ENCODE data around the gene HDAC4. TPM values are rescaled to one million over a fixed set of nuclear protein-coding genes. Genes with fewer than 3 reads are reported as not detected.

Gene HDAC4
- total and polyA plus RNA-seq, 2 experiments from 2014 or later: 9.3 to 10.8 TPM

DNA sequence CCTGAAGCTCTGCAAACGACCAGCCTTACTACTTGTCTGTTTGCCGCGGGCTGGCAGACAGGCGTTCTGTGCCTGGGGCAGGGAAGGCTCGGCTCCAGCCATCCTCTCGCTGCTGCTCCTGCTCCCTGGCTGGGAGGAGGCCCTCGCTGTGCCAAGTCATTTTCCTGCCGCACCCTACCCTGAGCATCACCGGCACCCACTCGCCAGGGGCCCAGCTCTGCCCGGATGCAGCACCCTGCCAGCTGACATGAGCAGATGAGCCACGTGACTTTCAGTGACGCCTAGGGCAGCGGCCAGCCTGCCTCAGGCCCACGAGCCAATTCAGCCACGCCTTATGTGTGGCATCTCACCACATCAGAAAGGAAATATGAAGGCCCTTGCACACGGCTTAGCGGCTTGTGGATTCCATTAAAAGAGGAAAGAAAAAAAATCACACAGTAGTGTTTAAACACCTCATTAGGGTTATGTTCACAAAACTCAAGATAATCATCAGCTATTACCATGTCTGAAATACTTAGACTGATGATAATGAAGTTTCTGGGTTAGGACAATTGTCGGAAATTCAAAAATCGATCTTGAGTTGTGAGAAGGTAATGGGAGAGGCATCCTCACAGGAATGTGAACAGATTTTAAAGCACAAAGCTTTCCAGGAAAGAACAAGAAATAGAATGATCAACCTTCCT is 302.4 kb downstream of the HDAC4 start:
- Histone ChIP-seq H3K27ac (no peak overlapping the region), H3K36me3 (replicated peaks; ENCODE audit: insufficient read depth, low read depth) (no peaks in the 10 kb centered on the region), H3K9me2 (replicated peaks; ENCODE audit: insufficient read depth) (no peaks in the 10 kb centered on the region), H2AFZ (no peak overlapping the region), H3K27me3 (no peaks in the 10 kb centered on the region), H3K4me1 (ENCODE audit: insufficient read depth) (no peaks in the 10 kb centered on the region), H3K4me2 (no peak overlapping the region), H3K9me3 (ENCODE audit: low read depth) (no peaks in the 10 kb centered on the region), H4K20me1 (ENCODE audit: insufficient read depth, poor library complexity, severe bottlenecking) (no peaks in the 10 kb centered on the region), H3K4me3 (no peak overlapping the region), H3K79me2 (no peaks in the 10 kb centered on the region)
- TF ChIP-seq, protein P1, sequence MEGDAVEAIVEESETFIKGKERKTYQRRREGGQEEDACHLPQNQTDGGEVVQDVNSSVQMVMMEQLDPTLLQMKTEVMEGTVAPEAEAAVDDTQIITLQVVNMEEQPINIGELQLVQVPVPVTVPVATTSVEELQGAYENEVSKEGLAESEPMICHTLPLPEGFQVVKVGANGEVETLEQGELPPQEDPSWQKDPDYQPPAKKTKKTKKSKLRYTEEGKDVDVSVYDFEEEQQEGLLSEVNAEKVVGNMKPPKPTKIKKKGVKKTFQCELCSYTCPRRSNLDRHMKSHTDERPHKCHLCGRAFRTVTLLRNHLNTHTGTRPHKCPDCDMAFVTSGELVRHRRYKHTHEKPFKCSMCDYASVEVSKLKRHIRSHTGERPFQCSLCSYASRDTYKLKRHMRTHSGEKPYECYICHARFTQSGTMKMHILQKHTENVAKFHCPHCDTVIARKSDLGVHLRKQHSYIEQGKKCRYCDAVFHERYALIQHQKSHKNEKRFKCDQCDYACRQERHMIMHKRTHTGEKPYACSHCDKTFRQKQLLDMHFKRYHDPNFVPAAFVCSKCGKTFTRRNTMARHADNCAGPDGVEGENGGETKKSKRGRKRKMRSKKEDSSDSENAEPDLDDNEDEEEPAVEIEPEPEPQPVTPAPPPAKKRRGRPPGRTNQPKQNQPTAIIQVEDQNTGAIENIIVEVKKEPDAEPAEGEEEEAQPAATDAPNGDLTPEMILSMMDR (IDR thresholded peaks at IDR 0.05; ENCODE audit: poor library complexity): no peak
- no peak for TF ChIP-seq EZH2phosphoT487 (IDR thresholded peaks at IDR 0.05; ENCODE audit: low read depth, severe bottlenecking, unreplicated experiment)
- no peak for TF ChIP-seq EZH2 (IDR thresholded peaks at IDR 0.05; ENCODE audit: borderline replicate concordance)
- no peak for DNase-seq (ENCODE audit: low spot score)
- 79% methylated on average over 20 of the region's 20 CpGs for WGBS (ENCODE audit: low lambda C conversion rate, missing lambda C conversion rate)

DNA sequence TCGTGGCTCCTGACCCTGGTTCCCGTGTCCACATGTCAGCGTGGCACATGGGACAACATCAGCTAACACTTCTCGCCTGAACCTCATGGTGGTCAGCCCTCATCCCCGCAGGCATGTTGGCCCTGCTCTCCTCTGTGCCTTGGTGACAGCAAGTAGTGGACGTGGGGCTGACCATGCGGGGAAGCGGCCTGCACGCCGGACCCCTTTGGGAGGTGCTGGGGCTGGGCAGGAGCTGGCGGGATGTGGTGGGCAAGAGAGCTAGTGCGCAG is 303.5 kb downstream of the HDAC4 start:
- Histone ChIP-seq H3K9me2 (replicated peaks; ENCODE audit: insufficient read depth) (no peaks in the 10 kb centered on the region), H4K20me1 (ENCODE audit: insufficient read depth, poor library complexity, severe bottlenecking) (no peaks in the 10 kb centered on the region), H3K4me1 (ENCODE audit: insufficient read depth) (no peaks in the 10 kb centered on the region), H3K4me3 (no peak overlapping the region), H3K27me3 (no peaks in the 10 kb centered on the region), H3K79me2 (no peaks in the 10 kb centered on the region), H3K4me2 (no peak overlapping the region), H3K36me3 (replicated peaks; ENCODE audit: insufficient read depth, low read depth) (no peaks in the 10 kb centered on the region), H3K9me3 (ENCODE audit: low read depth) (no peaks in the 10 kb centered on the region), H3K27ac (no peak overlapping the region), H2AFZ (no peak overlapping the region)
- TF ChIP-seq EZH2 (IDR thresholded peaks at IDR 0.05; ENCODE audit: borderline replicate concordance) (no peak), EZH2phosphoT487 (IDR thresholded peaks at IDR 0.05; ENCODE audit: low read depth, severe bottlenecking, unreplicated experiment) (no peak)
- TF ChIP-seq, protein P1 (IDR thresholded peaks at IDR 0.05; ENCODE audit: poor library complexity): no peak
- no peak for DNase-seq (ENCODE audit: low spot score)
- 74% methylated on average over 12 of the region's 12 CpGs for WGBS (ENCODE audit: low lambda C conversion rate, missing lambda C conversion rate)

DNA sequence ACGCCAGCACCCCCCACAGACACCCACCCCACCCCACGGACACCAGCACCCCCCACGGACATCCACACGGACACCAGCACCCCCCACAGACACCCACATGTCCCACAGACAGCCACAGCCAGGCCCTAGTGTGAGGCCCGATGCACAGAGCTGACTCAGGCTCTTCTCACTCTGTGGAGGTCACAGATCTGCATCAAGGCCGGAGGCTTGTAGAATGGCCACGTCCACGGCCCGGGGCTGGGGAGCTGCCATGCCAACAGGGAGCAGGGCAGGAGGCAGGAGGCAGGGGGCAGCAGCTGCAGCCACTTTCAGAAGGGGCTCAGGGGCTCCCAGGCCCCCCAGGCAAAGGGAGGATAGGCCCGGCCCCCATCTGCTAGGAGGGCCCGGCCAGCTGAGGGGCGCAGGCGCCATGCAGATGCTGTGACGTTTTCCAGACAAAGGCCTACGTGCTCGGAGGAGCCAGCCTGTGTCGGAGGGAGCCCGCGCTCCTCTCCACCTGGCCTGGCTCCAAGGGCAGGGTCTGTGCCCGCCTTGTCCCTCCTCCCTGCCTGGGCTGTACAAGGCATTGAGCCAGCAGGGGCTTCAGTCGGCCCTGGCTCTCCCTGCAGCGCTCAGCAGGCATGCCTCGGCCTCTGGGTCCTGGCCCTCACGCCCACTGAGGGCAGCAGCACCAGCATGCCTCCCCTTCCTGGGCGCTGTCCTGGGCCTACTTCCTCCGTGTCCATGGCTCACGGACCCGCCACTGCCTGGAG is 304.0 kb downstream of the HDAC4 start:
- H3K4me1 ChIP-seq (ENCODE audit: insufficient read depth): no peaks in the 10 kb centered on the region
- no peak overlapping the region for H3K27ac ChIP-seq
- H4K20me1 ChIP-seq (ENCODE audit: insufficient read depth, poor library complexity, severe bottlenecking): no peaks in the 10 kb centered on the region
- H3K79me2 ChIP-seq: no peaks in the 10 kb centered on the region
- DNase-seq (ENCODE audit: low spot score): no peak
- H3K4me3 ChIP-seq: no peak overlapping the region
- no peaks in the 10 kb centered on the region for H3K27me3 ChIP-seq
- TF ChIP-seq EZH2phosphoT487 (IDR thresholded peaks at IDR 0.05; ENCODE audit: low read depth, severe bottlenecking, unreplicated experiment) (no peak), EZH2 (IDR thresholded peaks at IDR 0.05; ENCODE audit: borderline replicate concordance) (no peak)
- TF ChIP-seq, protein P1 (IDR thresholded peaks at IDR 0.05; ENCODE audit: poor library complexity): no peak
- H3K4me2 ChIP-seq: no peak overlapping the region
- H3K36me3 ChIP-seq (replicated peaks; ENCODE audit: insufficient read depth, low read depth): no peaks in the 10 kb centered on the region
- WGBS (ENCODE audit: low lambda C conversion rate, missing lambda C conversion rate): 85% methylated on average over 24 of the region's 28 CpGs
- H2AFZ ChIP-seq: no peak overlapping the region
- no peaks in the 10 kb centered on the region for H3K9me2 ChIP-seq (replicated peaks; ENCODE audit: insufficient read depth)
- no peaks in the 10 kb centered on the region for H3K9me3 ChIP-seq (ENCODE audit: low read depth)
